Pancreas (tissue), 10 donors: Measurements from ENCODE around the gene CYP1B1. TPM values are rescaled to one million over a fixed set of nuclear protein-coding genes. Genes with fewer than 3 reads are reported as not detected.
A peak's percentile ranks its signal among the peaks of the same experiment; 100 is the strongest.

Experiments
- ATAC-seq, 4 donors: fragments of 200-7000 bp; cut with Tn5 transposase; one replicate each; pipeline versions ENCODE4 v1.8.0 to v1.9.1; 2020; ENCODE audit warnings: mild to moderate bottlenecking in 4 of 4, moderate library complexity in 4 of 4
- DNase-seq, 6 donors: peaks; one replicate each; pipeline ENCODE4 v3.0.0-alpha.2; 2020
- FAIRE-seq: peaks from 2 replicates; lab custom pipeline; 2012; peaks lifted over from hg19 to GRCh38; lab: Jason Lieb, UNC
- H3K27ac ChIP-seq, 4 donors: fragments of 200-600 bp; sonication (generic); 1 replicate in 3 of 4; 2 replicates in 1 of 4; pipeline versions ENCODE4 v1.5.0 to v1.8.0; 2020
- H3K27me3 ChIP-seq, 4 donors: fragments of 200-600 bp; one replicate each; pipeline ENCODE4 v1.8.0; 2021
- H3K36me3 ChIP-seq, 3 donors: fragments of 200-600 bp; sonication (generic) in 1 of 3; one replicate each; pipeline versions ENCODE4 v1.5.0 to v1.8.0; 2020 to 2021
- H3K4me1 ChIP-seq, 3 donors: fragments of 200-600 bp; one replicate each; pipeline ENCODE4 v1.8.0; 2021
- H3K4me3 ChIP-seq, 4 donors: fragments of 200-600 bp; sonication (generic) in 2 of 4; one replicate each; pipeline versions ENCODE4 v1.5.0 to v1.8.0; 2020 to 2021
- H3K9me3 ChIP-seq, 4 donors: fragments of 200-600 bp; one replicate each; pipeline ENCODE4 v1.8.0; 2021
- WGBS, 2 donors: extraction: QIAGEN DNeasy Blood & Tissue Kit; methylation state at CpG; one replicate each; pipeline ENCODE4 v1.1.7; 2013; 5-methylcytosine and 5-hydroxymethylcytosine counted together
- intact Hi-C, 3 donors: fragments of 100-400 bp; cut with DNase I; formaldehyde crosslinking; loops; one replicate each; pipeline versions ENCODE4 v1.11.1 to v1.14.2; 2022
- polyA plus RNA-seq, 2 donors: library from polyadenylated mRNA; stranded (reverse); fragments of 200-250 nt; gene quantifications; one replicate each; pipeline ENCODE4 v1.2.3, GENCODE V29; 2013
- total RNA-seq, 6 donors: library from RNA; stranded (reverse); fragmentation: NEBNext Ultra II Directional in 4 of 6; extraction: Animal tissue kit (Norgen Biotek cat#: 25700) in 4 of 6; gene quantifications; one replicate each; pipeline versions ENCODE4 v1.2.1 to v1.2.4, GENCODE V29; 2021 to 2023
- TF ChIP-seq, protein P1 (sequence below), 4 donors: fragments of 200-600 bp; sonication (generic) in 3 of 4; IDR thresholded peaks; one replicate each; pipeline versions ENCODE4 v1.5.0 to v1.8.0; 2021; ENCODE audit warnings: antibody characterized with exemption in 4 of 4
- donor health status: healthy with polysubstance abuse.
- donor health status: DM: no; HTN: no; CAD: no; lungs with moderate emphysema.
- donor health status: DM: no; HTN: no; CAD: no.
- donor health status: control.
- donor health status: control.
- donor health status: Bipolar disorder and iron deficiency.
- donor health status: DM: yes; HTN: yes; CAD: no.
- donor health status: DM: no; HTN: no; CAD: no.
- donor health status: DM: no; HTN: no; CAD: no.
- donor health status: DM: yes; HTN: yes; CAD: no.

CYP1B1 gene
- total and polyA plus RNA-seq, 8 donors: 0.93 to 36.3 (median 3.3) TPM

- Histone ChIP-seq H3K4me3 (no peak overlapping the region), H3K27me3 (no peaks in the 10 kb centered on the region), H3K9me3 (no peaks in the 10 kb centered on the region), H3K4me1 (no peaks in the 10 kb centered on the region), H3K36me3 (no peaks in the 10 kb centered on the region), H3K27ac (no peak overlapping the region)
- FAIRE-seq (no peak), ATAC-seq (no peak), DNase-seq (no peak)
- 71 to 77% methylated on average over 4 of the region's 4 CpGs for WGBS, 2 donors
- TF ChIP-seq, protein P1, sequence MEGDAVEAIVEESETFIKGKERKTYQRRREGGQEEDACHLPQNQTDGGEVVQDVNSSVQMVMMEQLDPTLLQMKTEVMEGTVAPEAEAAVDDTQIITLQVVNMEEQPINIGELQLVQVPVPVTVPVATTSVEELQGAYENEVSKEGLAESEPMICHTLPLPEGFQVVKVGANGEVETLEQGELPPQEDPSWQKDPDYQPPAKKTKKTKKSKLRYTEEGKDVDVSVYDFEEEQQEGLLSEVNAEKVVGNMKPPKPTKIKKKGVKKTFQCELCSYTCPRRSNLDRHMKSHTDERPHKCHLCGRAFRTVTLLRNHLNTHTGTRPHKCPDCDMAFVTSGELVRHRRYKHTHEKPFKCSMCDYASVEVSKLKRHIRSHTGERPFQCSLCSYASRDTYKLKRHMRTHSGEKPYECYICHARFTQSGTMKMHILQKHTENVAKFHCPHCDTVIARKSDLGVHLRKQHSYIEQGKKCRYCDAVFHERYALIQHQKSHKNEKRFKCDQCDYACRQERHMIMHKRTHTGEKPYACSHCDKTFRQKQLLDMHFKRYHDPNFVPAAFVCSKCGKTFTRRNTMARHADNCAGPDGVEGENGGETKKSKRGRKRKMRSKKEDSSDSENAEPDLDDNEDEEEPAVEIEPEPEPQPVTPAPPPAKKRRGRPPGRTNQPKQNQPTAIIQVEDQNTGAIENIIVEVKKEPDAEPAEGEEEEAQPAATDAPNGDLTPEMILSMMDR (IDR thresholded peaks at IDR 0.05): no peak
- intact Hi-C loops: no loop called here
Observed at GRCh38 chr2:38045811-38046210, 30.1 kb downstream of the CYP1B1 start.

GRCh38 chr2:38039121-38039910 is 36.6 kb downstream of the CYP1B1 start:
- FAIRE-seq: no peak
- 74 to 81% methylated on average over 9 of the region's 9 CpGs for WGBS, 2 donors
- ATAC-seq: no peak
- H3K27me3 ChIP-seq: no peaks in the 10 kb centered on the region
- H3K4me3 ChIP-seq: no peak overlapping the region
- H3K4me1 ChIP-seq: no peaks in the 10 kb centered on the region
- DNase-seq: no peak
- H3K36me3 ChIP-seq: no peaks in the 10 kb centered on the region
- TF ChIP-seq, protein P1 (IDR thresholded peaks at IDR 0.05): no peak
- intact Hi-C loops: no loop called here
- H3K9me3 ChIP-seq: no peaks in the 10 kb centered on the region
- H3K27ac ChIP-seq: no peak overlapping the region

GRCh38 chr2:38038682-38039081 is 37.3 kb downstream of the CYP1B1 start:
- no peak for ATAC-seq

DNA sequence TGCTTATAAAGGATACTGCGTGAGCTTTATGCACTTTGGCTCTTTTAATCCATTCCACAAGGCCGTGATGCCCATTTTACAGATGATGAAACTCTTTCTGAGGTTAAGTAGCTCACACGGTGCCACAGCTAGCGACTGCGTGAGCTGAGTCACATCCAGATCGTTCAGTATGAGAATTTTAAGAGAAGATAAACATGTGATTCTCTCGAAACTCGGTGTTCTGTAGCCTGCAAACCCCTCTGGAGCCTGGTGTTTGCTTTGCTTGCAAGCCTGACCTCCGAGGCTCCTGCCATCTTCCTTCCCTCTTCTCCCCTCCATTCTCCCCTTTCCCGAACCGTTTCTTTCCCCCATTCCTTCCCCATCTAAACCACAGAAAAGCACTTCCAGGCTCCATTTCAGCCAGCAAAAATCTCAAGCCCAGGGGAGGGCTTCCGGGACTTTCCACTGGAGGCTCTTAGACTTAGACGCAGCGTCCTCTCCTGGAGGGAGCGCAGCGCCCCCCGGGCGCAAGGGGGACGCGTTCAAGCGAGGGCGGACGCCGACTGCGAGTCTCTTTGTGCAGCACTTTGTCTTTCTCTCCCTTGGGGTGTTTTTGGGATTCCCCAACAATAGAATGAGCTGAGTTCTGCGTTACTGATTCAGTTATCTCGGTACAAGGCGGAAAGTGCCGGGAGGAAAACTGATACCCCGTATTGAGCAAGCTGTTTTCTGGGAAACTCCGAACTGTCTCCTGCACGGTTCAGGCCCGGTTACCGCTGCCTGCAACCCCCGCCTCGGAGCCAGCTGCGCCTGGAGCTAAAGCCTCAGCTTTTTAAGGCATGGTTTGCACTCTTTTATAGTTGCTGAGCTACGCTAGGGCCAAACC is 38.0 kb downstream of the CYP1B1 start:
- Histone ChIP-seq H3K27ac (no peak overlapping the region), H3K4me1 (no peaks in the 10 kb centered on the region), H3K27me3 (no peaks in the 10 kb centered on the region), H3K4me3 (peak overlapping the region in 1 of 4 donors; percentile 15), H3K36me3 (no peaks in the 10 kb centered on the region), H3K9me3 (no peaks in the 10 kb centered on the region)
- FAIRE-seq (no peak), DNase-seq (no peak), ATAC-seq (peak in 3 of 4 donors; percentile 42 to 81 (median 78))
- 19 to 27% methylated on average over 38 of the region's 38 CpGs for WGBS, 2 donors
- TF ChIP-seq, protein P1 (IDR thresholded peaks at IDR 0.05): no peak
- intact Hi-C loops: no loop called here

More at GRCh38 chr2:38038682-38039081, 37.3 kb downstream of the CYP1B1 start:
- H3K9me3 ChIP-seq: no peaks in the 10 kb centered on the region
- FAIRE-seq (no peak), DNase-seq (no peak)
- peak overlapping the region in 1 of 4 donors; percentile 15 for H3K4me3 ChIP-seq
- H3K4me1 ChIP-seq: no peaks in the 10 kb centered on the region
- H3K27ac ChIP-seq: no peak overlapping the region
- H3K27me3 ChIP-seq: no peaks in the 10 kb centered on the region
- intact Hi-C loops: no loop called here
- WGBS, 2 donors: 66 to 81% methylated on average over 5 of the region's 5 CpGs
- H3K36me3 ChIP-seq: no peaks in the 10 kb centered on the region
- TF ChIP-seq, protein P1 (IDR thresholded peaks at IDR 0.05): no peak
